Measurements from ENCODE around the gene RAP1GAP2.

DNA sequence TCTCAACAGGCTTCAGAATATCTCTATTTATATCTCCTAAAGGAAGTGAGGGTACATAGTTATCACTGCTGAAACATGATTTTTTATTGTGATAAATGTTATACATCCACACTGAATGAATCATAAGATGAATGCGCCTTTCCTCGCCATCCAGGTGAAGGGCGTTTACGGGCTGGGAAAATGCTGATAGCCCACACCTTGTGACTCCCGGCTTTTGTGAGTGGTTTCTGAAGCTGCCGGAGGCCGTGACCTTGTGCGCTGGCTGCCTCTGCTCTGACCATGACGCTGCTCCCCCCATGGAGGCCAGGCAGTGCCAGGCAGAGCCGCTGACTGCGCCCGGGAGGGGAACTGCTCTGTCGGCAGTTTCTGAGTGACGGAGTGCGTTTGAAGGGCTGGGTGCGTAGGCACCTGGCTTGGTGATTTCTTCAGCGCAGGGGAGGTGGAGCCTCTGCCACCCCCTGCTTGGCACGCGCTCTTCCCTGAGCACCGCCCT lies 97.2 kb downstream of the RAP1GAP2 start:
- TF ChIP-seq, protein P1, sequence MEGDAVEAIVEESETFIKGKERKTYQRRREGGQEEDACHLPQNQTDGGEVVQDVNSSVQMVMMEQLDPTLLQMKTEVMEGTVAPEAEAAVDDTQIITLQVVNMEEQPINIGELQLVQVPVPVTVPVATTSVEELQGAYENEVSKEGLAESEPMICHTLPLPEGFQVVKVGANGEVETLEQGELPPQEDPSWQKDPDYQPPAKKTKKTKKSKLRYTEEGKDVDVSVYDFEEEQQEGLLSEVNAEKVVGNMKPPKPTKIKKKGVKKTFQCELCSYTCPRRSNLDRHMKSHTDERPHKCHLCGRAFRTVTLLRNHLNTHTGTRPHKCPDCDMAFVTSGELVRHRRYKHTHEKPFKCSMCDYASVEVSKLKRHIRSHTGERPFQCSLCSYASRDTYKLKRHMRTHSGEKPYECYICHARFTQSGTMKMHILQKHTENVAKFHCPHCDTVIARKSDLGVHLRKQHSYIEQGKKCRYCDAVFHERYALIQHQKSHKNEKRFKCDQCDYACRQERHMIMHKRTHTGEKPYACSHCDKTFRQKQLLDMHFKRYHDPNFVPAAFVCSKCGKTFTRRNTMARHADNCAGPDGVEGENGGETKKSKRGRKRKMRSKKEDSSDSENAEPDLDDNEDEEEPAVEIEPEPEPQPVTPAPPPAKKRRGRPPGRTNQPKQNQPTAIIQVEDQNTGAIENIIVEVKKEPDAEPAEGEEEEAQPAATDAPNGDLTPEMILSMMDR (IDR thresholded peaks at IDR 0.05 in 8 of 11, conservative IDR thresholded peaks at IDR 0.05 in 3 of 11) = no peak
- TF ChIP-seq POLR2A (IDR thresholded peaks at IDR 0.05) (no peak), POLR2AphosphoS5 (IDR thresholded peaks at IDR 0.05) (no peak)

All from spleen (tissue), 7 donors.